ENCODE measurements around the gene RFESD.
"Not testable (repeated sequence)": the region's sequence is repeated elsewhere in the genome, so short reads cannot be mapped to it uniquely, and the experiment has no call there.

RFESD gene

GRCh38 chr5:95634081-95634480, 12.5 kb upstream of the RFESD start:
- Mint-ChIP-seq H3K36me3 (peaks cover 4 to 5% of the 10 kb centered on the region in 2 donors), H3K27ac (no peak overlapping the region), H3K9me3 (peaks cover 5 to 10% of the 10 kb centered on the region in 2 donors), H3K27me3 (peaks cover 0 to 5% of the 10 kb centered on the region in 2 donors), H3K4me1 (peaks cover 9 to 18% of the 10 kb centered on the region in 2 donors), H3K4me3 (no peak overlapping the region)
- ATAC-seq (replicated peaks) (no peak), DNase-seq (no peak)

- DNase-seq (no peak), ATAC-seq (replicated peaks) (no peak)
- no peaks in the 10 kb centered on the region for H3K9me3 Mint-ChIP-seq
- H3K27me3 Mint-ChIP-seq: peaks cover 0 to 5% of the 10 kb centered on the region in 2 donors
- H3K4me3 Mint-ChIP-seq: no peak overlapping the region
- H3K27ac Mint-ChIP-seq: no peak overlapping the region
- peaks cover 0 to 2% of the 10 kb centered on the region in 2 donors for H3K4me1 Mint-ChIP-seq
- H3K36me3 Mint-ChIP-seq: no peaks in the 10 kb centered on the region
Observed at GRCh38 chr5:95638632-95639031, 7.9 kb upstream of the RFESD start.

- H3K9me3 Mint-ChIP-seq: no peaks in the 10 kb centered on the region
- H3K27me3 Mint-ChIP-seq: peaks cover 0 to 5% of the 10 kb centered on the region in 2 donors
- DNase-seq (no peak), ATAC-seq (replicated peaks) (no peak)
- no peak overlapping the region for H3K27ac Mint-ChIP-seq
- no peaks in the 10 kb centered on the region for H3K36me3 Mint-ChIP-seq
- H3K4me3 Mint-ChIP-seq: no peak overlapping the region
- H3K4me1 Mint-ChIP-seq: peaks cover 4 to 13% of the 10 kb centered on the region in 2 donors
Observed at GRCh38 chr5:95641741-95642220, 4.8 kb upstream of the RFESD start.

GRCh38 chr5:95643152-95643551, 3.4 kb upstream of the RFESD start:
- Mint-ChIP-seq H3K4me1 (peaks cover 4 to 15% of the 10 kb centered on the region in 2 donors), H3K4me3 (no peak overlapping the region), H3K36me3 (no peaks in the 10 kb centered on the region), H3K27me3 (peaks cover 0 to 5% of the 10 kb centered on the region in 2 donors), H3K27ac (peak overlapping the region; percentile 49), H3K9me3 (no peaks in the 10 kb centered on the region)
- no peak for ATAC-seq (replicated peaks)
- DNase-seq: no peak

- H3K4me1 Mint-ChIP-seq: peaks cover 4 to 15% of the 10 kb centered on the region in 2 donors
- peak; percentile 41 for DNase-seq
- peak; percentile 24 to 26 for ATAC-seq (replicated peaks)
- no peak overlapping the region for H3K4me3 Mint-ChIP-seq
- H3K9me3 Mint-ChIP-seq: no peaks in the 10 kb centered on the region
- H3K36me3 Mint-ChIP-seq: no peaks in the 10 kb centered on the region
- H3K27me3 Mint-ChIP-seq: no peaks in the 10 kb centered on the region
- H3K27ac Mint-ChIP-seq: no peak overlapping the region
Observed at GRCh38 chr5:95644351-95645042, 2.1 kb upstream of the RFESD start.

- H3K27ac Mint-ChIP-seq: peak overlapping the region; percentile 93
- peaks cover 4 to 15% of the 10 kb centered on the region in 2 donors for H3K4me1 Mint-ChIP-seq
- not testable (repeated sequence) for H3K27me3 Mint-ChIP-seq; H3K9me3 Mint-ChIP-seq; DNase-seq; ATAC-seq (replicated peaks); H3K36me3 Mint-ChIP-seq
- peak overlapping the region; percentile 86 to 91 for H3K4me3 Mint-ChIP-seq
Observed at GRCh38 chr5:95646226-95646568, 380 bp upstream of the RFESD start.

- no peaks in the 10 kb centered on the region for H3K9me3 Mint-ChIP-seq
- H3K27ac Mint-ChIP-seq: no peak overlapping the region
- no peaks in the 10 kb centered on the region for H3K27me3 Mint-ChIP-seq
- peaks cover 4 to 15% of the 10 kb centered on the region in 2 donors for H3K4me1 Mint-ChIP-seq
- H3K4me3 Mint-ChIP-seq: peak overlapping the region in 1 of 2 donors; percentile 21
- DNase-seq: no peak
- H3K36me3 Mint-ChIP-seq: peaks cover 2 to 10% of the 10 kb centered on the region in 2 donors
- ATAC-seq (replicated peaks): no peak
Observed at GRCh38 chr5:95647886-95648860, 1.6 kb downstream of the RFESD start.

- no peak for ATAC-seq (replicated peaks)
- Mint-ChIP-seq H3K4me1 (peaks cover 2 to 12% of the 10 kb centered on the region in 2 donors), H3K27ac (no peak overlapping the region), H3K4me3 (no peak overlapping the region), H3K27me3 (no peaks in the 10 kb centered on the region), H3K36me3 (peaks cover 2 to 10% of the 10 kb centered on the region in 2 donors), H3K9me3 (no peaks in the 10 kb centered on the region)
- DNase-seq: no peak
Observed at GRCh38 chr5:95649274-95649673, 2.7 kb downstream of the RFESD start.

GRCh38 chr5:95649842-95650620, 3.5 kb downstream of the RFESD start:
- Mint-ChIP-seq H3K36me3 (peaks cover 2 to 13% of the 10 kb centered on the region in 2 donors), H3K27ac (no peak overlapping the region), H3K4me1 (peaks cover 0 to 8% of the 10 kb centered on the region in 2 donors), H3K4me3 (no peak overlapping the region), H3K27me3 (no peaks in the 10 kb centered on the region), H3K9me3 (no peaks in the 10 kb centered on the region)
- DNase-seq (no peak), ATAC-seq (replicated peaks) (no peak)

GRCh38 chr5:95652849-95653248, 6.3 kb downstream of the RFESD start:
- Mint-ChIP-seq H3K4me1 (no peaks in the 10 kb centered on the region), H3K27me3 (no peaks in the 10 kb centered on the region), H3K4me3 (no peak overlapping the region), H3K27ac (no peak overlapping the region), H3K36me3 (peaks cover 2 to 14% of the 10 kb centered on the region in 2 donors), H3K9me3 (no peaks in the 10 kb centered on the region)
- no peak for DNase-seq
- no peak for ATAC-seq (replicated peaks)

- ATAC-seq (replicated peaks): no peak
- H3K27me3 Mint-ChIP-seq: no peaks in the 10 kb centered on the region
- H3K4me3 Mint-ChIP-seq: no peak overlapping the region
- no peak overlapping the region for H3K27ac Mint-ChIP-seq
- peaks cover 2 to 14% of the 10 kb centered on the region in 2 donors for H3K36me3 Mint-ChIP-seq
- H3K4me1 Mint-ChIP-seq: no peaks in the 10 kb centered on the region
- DNase-seq: no peak
- no peaks in the 10 kb centered on the region for H3K9me3 Mint-ChIP-seq
Observed at GRCh38 chr5:95654196-95654595, 7.6 kb downstream of the RFESD start.

- DNase-seq: no peak
- H3K4me3 Mint-ChIP-seq: no peak overlapping the region
- no peaks in the 10 kb centered on the region for H3K4me1 Mint-ChIP-seq
- no peak for ATAC-seq (replicated peaks)
- H3K27me3 Mint-ChIP-seq: no peaks in the 10 kb centered on the region
- H3K36me3 Mint-ChIP-seq: peaks cover 2 to 14% of the 10 kb centered on the region in 2 donors
- H3K27ac Mint-ChIP-seq: no peak overlapping the region
- H3K9me3 Mint-ChIP-seq: no peaks in the 10 kb centered on the region
Observed at GRCh38 chr5:95655575-95655974, 9.0 kb downstream of the RFESD start.

GRCh38 chr5:95660060-95660459, 13.5 kb downstream of the RFESD start:
- Mint-ChIP-seq H3K27ac (no peak overlapping the region), H3K4me1 (no peaks in the 10 kb centered on the region), H3K27me3 (no peaks in the 10 kb centered on the region), H3K4me3 (no peak overlapping the region), H3K9me3 (no peaks in the 10 kb centered on the region), H3K36me3 (peaks cover 0 to under 1% of the 10 kb centered on the region in 2 donors)
- ATAC-seq (replicated peaks): no peak
- no peak for DNase-seq

- no peaks in the 10 kb centered on the region for H3K9me3 Mint-ChIP-seq
- no peaks in the 10 kb centered on the region for H3K36me3 Mint-ChIP-seq
- ATAC-seq (replicated peaks) (no peak), DNase-seq (no peak)
- no peaks in the 10 kb centered on the region for H3K27me3 Mint-ChIP-seq
- no peak overlapping the region for H3K27ac Mint-ChIP-seq
- no peak overlapping the region for H3K4me3 Mint-ChIP-seq
- no peaks in the 10 kb centered on the region for H3K4me1 Mint-ChIP-seq
Observed at GRCh38 chr5:95662946-95663345, 16.4 kb downstream of the RFESD start.

Data from stimulated activated naive B cell treated with anti-CD40 and anti-IgM and Interleukin-4, amounts not matched to agents 10 μg/mL and 1 μg/mL and 100 μg/mL, for 72 hours (primary cell).